GM21367 (cell line): Measurements from ENCODE around the gene SRGAP2C.
"Not testable (repeated sequence)": the region's sequence is repeated elsewhere in the genome, so short reads cannot be mapped to it uniquely, and the experiment has no call there.

Experiments
- ATAC-seq: cut with Tn5 transposase; IDR thresholded peaks from one replicate; pipeline ENCODE4 v1.9.1; 2021; ENCODE audit not compliant: unreplicated experiment

The SRGAP2C gene

DNA sequence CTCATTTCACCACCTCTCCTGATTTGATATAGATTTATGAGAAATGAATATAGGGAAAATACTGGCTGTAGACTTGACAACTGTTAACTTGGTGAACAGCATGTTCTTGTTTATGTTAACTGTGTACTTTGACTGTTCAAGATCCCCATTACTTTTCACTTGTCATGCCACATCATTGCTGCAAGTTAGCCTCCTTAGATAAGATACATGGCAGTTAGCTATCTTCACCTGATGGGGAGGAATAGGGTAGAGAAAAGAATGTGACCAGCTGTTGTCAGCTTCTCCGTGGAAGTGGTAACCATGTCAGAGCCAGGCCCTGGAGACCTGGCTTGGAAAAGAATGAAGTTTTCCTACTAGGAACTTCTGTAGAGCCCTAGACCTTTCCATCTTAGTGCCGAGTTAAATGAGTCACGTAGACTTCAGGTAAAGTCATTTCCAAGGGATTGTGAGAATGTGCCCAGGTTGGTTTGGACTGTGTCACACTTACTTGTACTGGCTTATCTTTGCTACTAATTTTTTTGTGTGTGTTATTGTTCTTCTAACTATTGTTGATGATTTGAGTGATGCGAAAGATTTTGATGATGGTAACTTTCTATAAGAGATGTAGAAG, 41.6 kb downstream of the SRGAP2C start:
- ATAC-seq = not testable (repeated sequence)

DNA sequence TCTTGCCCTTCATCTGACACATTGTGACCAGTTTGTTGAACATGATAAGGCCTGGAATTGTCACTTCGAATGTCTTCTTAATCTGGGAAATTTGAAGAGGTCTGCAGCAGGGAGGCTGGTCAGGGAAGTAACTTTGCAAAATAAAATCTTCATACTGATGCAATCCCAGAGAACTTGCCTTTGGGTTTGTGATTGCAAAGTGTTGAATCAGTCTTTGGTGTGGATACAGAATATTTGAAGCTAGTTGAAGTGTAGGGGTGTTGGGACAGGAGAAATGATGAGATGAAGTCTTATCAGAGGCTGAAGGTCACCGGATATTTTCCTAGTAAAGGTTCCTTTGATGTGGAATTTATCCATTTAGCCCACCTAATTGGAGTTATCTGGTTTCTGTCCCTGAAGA, 42.1 kb downstream of the SRGAP2C start:
- ATAC-seq = not testable (repeated sequence)

DNA sequence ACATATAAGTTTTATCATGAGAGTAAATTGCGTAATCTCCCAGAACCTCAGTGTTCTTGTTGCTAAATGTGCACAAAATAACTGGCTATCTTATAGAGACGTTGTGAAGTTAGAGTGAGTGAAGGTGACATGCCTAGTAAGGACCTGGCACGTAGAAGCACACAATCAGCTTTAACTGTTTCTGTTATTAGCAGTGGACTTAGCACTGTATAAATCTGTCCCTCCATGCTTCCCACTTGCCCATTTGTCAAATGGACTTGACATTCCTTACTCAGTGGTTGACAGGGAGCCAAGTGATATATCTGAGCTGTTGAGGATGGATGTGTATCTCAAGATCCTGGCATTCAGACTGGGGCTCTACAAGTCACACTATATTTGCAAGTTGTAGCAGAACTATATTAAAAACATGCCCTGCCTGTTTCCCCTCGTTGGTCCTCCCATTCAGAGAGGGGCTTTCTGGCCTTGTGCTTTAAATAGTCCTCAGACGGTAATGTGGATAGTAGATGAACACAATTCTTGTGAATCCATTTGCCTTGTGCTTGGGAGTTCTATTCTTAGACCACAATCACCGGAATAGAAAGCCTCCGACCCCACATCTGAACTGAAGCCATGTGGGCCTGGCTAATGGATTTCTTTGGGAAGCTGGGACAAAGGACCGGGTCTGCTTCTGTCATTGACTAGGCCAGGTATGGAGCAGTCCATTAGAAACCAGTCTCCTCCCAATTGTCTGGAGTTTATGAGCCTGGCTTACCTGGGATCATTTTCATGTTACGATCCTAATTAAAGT, 43.0 kb downstream of the SRGAP2C start:
- ATAC-seq = not testable (repeated sequence)

DNA sequence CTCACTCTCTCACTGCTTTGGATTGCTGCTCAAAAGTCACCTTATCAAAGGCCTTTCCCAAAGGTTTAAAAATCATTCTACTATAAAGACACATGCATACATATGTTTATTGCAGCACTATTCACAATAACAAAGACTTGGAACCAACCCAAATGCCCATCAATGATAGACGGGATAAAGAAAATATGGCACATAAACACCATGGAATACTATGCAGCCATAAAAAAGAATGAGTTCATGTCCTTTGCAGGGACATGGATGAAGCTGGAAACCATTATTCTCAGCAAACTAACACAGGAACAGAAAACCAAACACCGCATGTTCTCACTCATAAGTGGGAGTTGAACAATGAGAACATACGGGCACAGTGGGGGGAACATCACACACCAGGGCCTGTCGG, 45.9 kb downstream of the SRGAP2C start:
- not testable (repeated sequence) for ATAC-seq

DNA sequence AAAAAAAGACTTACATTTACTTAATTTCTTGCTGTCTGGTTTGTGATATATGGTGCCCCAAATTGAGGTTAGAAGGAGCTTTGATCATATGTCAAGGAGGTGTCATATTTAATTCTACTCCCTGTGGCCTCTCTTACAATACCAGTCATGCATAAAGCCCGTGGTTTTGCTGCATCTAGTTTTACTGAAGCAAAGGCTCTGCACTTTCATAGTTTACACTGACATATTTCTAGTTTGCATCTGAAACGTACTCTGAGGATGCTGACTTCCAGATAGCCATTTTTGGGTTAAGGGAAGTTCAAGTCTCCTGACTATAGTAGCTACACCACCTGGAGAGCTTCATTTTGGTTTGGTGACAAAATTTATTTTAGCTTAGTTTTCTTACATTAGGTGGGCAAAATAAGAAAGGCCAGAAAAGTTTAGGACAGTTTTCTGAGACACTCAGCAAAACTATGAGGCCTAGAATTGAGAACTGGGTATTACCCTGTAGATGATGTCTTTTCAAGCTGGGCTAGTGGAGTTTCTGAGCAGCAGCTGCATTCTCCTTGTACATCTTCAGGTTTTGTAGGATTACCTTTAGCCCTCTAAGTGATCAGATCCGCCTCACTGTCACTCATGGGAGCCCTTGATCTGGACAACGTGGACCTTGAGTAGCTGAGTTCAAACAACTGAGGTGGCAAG, 47.8 kb downstream of the SRGAP2C start:
- peak; percentile 70 for ATAC-seq

DNA sequence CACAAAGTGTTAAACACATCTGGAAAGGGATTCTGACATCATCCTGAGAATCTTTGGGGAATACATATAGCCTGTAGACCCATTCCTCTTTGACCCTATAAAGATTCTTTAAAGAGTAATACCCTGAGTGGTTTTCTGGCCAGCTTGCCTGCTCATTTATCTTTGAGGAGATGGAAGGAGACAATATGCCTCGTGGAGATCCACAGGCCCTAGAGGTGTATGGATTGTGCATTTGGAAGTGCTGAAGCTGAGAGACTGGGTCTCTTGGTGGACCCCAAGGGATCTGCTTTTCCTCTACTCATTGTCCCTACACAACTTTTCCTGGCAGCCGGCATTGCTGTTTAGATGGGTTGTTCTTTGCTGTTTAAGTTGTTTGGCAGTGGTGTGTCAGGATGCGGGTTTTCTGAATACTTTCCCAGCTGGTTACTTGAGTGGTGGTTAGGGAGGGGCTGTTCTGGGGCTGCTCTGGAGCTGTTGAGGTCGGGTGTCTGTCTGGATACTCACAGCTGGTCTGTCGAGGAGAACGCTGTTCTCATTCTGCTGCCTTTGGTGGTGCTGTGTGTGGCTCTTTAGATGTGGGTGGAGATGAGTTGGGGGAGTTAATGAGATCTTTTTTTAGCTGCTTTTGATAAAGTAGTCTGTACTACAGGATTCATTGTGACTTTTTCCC, 49.5 kb downstream of the SRGAP2C start:
- not testable (repeated sequence) for ATAC-seq

DNA sequence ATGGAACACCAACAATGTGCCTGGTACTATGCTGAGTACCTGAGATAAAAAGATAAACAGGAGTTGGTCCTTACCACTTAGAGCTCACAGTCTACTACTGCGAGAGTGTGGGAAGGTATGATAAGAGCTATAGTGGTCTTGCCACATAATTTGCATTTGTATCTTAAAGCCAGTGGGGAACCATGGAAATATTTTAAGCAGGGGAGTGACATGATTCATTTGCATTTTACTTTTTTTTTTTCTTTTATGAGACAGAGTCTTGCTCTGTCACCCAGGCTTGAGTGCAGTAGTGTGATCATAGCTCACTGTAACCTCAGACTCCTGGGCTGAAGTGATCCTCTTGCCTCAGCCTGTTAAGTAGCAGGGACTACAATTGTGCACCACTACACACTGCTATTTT, 53.6 kb downstream of the SRGAP2C start:
- ATAC-seq = peak; percentile 84

DNA sequence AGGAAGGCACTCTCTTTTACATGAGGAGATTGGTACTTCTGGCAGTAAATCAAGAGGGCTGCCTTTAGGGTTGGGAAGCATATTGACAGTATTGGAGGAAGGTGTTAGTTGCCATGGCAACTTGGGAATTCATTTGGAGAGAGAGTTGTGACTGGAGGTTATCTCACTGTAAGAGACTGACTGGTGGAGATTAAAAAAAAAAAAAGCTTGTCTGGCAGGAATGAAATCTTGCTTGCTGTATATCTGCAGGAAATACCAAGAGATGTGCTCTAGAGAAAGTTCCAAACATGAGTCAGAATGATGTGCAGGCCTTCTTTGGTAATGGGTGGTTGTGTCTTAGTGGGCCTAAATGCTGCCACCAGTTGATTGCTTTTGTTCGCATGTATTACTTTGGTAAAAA, 59.1 kb downstream of the SRGAP2C start:
- not testable (repeated sequence) for ATAC-seq

DNA sequence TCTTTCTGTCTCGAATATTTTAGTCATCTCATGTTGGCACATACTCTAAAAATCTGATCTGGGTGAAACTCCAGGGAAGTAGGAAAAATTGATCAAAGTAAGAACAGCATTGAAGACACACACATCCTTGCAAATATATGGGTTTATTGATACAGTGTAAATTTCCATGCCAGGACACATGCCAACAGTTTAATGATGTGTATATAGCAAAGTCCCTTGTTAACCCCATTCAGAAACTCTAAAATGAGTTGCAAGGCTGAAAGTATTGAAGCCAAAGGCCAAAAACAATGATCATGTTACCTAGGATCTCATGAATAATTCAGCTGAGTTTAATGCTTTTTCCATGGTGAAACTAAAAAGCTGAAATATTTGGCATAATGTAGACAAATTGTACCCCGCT, 61.6 kb downstream of the SRGAP2C start:
- ATAC-seq = not testable (repeated sequence)

DNA sequence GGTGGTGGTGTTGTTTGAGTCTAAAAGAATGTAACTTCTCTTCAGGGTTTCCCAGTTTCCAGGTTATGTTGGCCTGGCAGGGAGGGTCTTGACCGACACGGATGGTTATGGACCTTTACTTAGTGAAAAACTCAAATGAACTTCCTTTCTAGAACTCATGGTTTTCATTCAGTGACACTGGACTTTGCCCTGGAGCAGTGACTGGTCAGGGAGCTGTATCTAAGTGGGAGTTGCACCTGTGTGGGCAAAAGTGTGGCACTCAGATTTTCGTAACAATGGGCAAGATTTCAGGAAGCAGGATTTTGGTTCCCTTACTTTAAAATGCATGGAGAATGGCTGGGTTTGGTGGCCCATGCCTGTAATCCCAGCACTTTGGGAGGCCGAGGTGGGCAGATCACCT, 67.9 kb downstream of the SRGAP2C start:
- ATAC-seq = not testable (repeated sequence)

DNA sequence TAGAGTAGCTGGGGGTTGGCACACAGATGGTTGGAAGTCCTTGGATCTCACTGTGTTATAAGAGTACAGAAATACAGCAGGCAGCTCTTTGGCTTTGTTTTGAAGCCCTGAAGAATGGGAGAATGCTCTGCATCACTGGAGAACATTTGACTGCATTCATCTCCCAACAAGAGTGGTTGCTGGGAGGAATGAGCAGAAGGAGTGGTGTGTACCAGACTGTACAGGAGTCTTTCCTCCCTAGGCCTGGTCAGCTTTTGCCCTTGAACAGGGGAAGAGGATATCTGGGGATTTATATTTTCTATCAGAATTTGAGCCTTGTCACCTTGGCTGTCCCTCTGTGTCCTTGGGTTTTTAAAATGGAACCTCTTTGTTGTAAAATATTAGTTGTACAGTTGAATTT, 69.8 kb downstream of the SRGAP2C start:
- ATAC-seq = not testable (repeated sequence)

DNA sequence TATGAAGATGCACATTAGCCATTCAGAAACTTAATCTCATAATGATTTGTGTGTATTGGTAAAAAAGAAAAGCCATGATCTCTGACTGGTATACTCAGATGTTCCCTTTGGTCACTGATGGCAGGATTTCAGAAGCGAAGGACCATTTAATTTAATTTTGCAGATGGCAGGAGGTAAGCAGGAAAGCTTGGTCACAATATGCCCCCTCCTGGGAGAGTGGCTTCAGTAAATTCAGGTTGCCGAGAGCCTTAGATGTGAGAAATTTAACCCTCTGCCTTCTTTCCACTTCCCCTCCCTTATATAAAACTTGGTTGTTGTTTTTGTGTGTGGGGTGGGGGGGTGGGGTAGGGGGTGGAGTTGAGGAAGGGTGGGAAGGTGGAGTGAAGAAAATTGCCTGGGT, 72.9 kb downstream of the SRGAP2C start:
- not testable (repeated sequence) for ATAC-seq

DNA sequence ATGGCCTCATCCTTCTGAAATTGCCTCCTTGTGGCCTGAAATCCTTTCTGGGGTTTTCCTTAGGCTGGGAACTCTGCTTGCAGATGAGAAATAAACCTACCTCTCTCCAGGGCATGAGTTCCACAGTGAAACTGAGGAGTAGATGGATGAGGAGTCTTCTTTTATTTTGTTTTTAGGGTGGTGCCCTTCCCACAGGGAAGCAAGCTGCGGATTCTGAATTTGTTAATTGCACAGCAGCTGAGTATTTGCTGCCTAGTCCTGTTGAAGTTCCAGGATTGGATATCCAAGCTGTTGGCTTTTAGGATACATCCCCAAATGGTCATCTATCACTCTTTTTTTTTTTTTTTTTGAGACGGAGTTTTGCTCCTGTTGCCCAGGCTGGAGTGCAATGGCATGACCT, 73.4 kb downstream of the SRGAP2C start:
- ATAC-seq = not testable (repeated sequence)

DNA sequence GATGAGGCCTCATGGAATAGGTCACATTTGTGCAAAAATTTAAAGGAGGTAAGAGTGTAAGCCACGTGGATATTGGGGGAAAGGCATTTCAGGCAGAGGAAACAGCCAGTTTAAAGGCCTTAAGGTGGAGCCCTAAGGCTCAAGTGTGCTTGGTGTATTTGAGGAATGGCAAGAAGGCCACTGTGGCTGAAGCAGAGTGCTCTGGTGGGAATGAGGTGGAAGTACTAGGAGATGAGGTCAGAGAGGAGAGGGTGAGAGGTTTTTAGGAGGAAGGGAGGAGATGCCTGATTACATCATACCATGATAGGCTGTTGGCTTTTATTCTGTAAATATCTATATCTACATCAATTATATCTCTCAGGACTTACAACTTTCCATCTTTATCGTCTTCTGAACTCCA, 75.4 kb downstream of the SRGAP2C start:
- ATAC-seq = not testable (repeated sequence)

DNA sequence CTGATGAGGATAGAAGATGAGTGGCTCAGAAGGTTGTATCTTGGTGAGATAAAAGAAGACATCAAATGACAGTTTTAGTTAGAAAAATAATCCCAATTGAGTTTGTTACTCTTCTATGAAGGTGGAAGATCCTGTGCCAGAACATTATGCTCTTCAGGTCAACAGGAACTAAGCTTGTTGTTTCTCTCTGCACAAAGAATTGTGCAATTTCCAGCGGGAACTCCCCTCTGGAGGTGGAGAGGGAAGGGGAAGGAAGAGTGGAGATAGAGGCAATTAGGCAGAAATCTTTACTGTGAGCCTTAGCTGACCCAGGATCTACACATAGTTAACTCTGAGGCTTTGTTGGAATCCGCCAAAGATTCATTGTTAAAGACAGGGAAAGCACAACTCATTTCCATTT, 77.4 kb downstream of the SRGAP2C start:
- not testable (repeated sequence) for ATAC-seq

DNA sequence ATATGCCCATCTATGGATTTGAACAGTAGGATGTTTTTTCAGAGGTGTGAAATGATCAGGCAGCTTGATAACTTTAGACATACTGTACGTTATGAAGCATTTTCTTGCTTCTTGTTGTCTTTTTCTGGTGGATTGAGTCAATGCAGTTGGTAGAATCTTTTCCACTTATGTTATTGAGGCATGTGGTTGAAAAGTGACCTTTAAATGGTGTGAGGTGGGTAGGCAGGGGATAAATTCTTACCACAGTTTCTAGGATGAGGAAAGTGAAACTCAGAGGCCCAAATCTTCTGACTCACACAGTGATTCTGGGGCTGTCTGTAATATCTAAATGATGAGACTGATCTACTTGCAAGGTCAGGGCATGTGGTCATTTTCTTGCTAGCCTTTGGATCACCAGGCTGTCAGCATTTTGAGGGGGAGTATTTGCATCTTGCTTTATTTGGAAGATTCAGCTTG, 79.0 kb downstream of the SRGAP2C start:
- ATAC-seq = peak; percentile 58

DNA sequence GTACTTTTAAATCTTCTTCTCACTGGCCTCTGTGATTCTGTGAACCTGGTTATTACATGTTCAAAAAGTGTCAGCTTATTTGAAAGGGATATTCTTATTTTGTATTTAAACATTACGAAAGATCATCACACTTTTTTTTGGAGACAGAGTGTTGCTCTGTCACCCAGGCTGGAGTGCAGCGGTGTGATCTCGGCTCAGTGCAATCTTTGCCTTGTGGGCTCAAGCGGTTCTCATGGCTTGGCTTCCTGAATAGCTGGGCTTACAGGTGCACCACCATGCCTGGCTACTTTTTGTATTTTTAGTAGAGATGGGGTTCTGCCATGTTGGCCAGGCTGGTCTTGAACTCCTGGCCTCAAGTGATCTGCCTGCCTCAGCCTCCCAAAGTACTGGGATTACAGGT, 82.3 kb downstream of the SRGAP2C start:
- ATAC-seq = not testable (repeated sequence)

DNA sequence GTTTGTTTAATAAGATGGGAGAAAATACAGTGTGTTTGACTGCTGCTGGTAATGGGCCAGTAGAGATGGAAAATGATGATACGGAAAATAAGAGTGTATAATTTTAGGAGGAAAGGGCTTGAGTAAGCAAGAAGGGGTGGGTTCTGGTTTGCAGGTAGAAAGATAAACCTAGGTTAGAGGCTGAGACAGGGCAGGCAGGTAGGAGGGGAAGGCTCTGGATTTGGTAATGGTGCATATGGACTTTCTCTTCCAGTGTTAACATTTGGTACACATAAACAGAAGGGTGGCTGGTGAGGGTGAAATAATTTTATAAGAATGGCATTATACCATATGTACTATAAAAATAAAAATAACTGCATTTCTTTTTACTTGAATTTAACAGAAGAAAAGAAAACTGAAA, 84.5 kb downstream of the SRGAP2C start:
- not testable (repeated sequence) for ATAC-seq

DNA sequence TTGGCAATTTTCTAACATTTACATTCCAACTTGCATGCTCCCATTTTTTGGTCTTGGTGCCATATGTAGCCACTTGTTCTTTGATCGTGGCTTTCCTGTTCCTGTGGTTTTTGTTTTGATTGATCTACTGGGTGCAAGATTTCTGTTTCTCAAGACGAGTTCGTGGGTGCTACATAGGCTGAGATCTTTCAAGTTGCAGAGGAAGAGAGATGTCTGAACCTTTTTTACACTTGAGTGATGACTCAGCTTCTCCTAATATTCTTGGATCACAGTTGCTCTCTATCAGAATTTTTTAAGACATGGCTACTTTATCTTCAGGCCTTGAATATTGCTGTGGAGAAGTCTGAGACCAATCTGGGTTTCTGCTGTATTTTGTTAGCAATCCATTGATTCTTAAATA, 85.2 kb downstream of the SRGAP2C start:
- not testable (repeated sequence) for ATAC-seq

DNA sequence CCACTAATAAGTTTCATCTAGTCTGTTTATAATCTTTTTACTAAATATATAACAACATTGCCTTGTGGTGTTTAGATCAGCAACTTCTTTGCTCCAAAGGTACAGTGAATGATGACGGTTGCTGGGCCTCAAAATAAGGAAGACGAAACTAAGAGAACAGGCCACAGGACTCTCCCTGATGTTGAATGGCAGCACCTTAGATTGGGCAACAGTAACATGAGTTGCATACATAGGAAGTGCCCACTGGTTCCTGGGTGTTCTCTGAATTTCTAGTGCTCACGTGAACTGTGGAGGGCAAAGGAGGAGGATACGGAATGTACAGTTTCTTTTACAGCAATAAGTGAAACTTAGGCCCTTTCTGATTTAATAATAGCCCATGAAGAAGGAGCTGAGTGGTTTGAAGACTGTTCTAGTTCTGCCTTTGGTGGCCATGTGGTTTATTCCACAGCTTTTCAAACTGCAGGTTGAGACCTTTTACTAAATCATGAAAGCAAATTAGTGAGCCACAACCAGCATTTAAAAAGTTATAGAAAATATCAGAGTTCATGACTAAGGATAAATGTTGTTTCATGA, 86.5 kb downstream of the SRGAP2C start:
- ATAC-seq = peak; percentile 46

DNA sequence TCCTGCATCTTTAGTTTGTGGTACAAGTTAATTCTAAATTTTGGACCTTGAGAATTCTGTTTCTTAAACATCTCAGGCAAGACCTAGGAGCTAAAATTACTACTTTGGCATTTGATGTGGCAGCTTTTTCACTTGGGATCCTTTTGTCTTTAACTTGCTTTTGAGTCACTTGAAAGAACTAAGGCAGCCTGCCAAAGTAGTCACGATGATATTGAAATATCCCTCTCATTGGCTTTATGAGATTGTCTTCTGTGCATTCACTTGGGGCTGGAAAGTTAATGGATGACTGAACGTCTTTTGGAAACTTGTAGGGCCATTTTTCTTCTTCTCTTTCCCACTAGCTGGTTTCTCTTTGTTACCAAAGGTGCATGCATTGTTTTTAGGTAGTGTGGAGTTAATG, 90.7 kb downstream of the SRGAP2C start:
- ATAC-seq = not testable (repeated sequence)
